IPS-20b (cell line): ENCODE measurements around the gene HEBP2.
"Not testable (repeated sequence)": the region's sequence is repeated elsewhere in the genome, so short reads cannot be mapped to it uniquely, and the experiment has no call there.

ENCODE experiments used
- H3K27ac ChIP-seq: one replicate; pipeline ENCODE4 v1.5.1; 2013; ENCODE audit warnings: low read length
- H3K27me3 ChIP-seq: 2 replicates; pipeline ENCODE4 v1.6.1; 2013; ENCODE audit warnings: mild to moderate bottlenecking, low read length, inconsistent platforms; ENCODE audit not compliant: insufficient read depth
- H3K36me3 ChIP-seq: 2 replicates; pipeline ENCODE4 v1.6.1; 2013; ENCODE audit warnings: low read depth, mild to moderate bottlenecking, inconsistent platforms, low read length, moderate library complexity; ENCODE audit not compliant: insufficient read depth
- H3K4me1 ChIP-seq: 2 replicates; pipeline ENCODE4 v1.6.1; 2013; ENCODE audit warnings: mild to moderate bottlenecking, control low read depth, inconsistent platforms, low read length, moderate library complexity; ENCODE audit not compliant: insufficient read depth
- H3K4me3 ChIP-seq: 2 replicates; pipeline ENCODE4 v1.5.1; 2013; ENCODE audit warnings: mild to moderate bottlenecking, low read length, inconsistent platforms
- H3K9ac ChIP-seq: 2 replicates; pipeline ENCODE4 v1.6.1; 2013; ENCODE audit warnings: low read depth, mild to moderate bottlenecking, inconsistent platforms, low read length, moderate library complexity
- H3K9me3 ChIP-seq: 2 replicates; pipeline ENCODE4 v1.6.1; 2013; ENCODE audit warnings: mild to moderate bottlenecking, low read depth, low read length, inconsistent platforms; ENCODE audit not compliant: insufficient read depth

HEBP2 gene

GRCh38 chr6:138417493-138418117, 13.6 kb downstream of the HEBP2 start:
- Histone ChIP-seq H3K27ac (no peak overlapping the region), H3K9ac (no peak overlapping the region), H3K36me3 (peaks cover 28% of the 10 kb centered on the region), H3K9me3 (no peaks in the 10 kb centered on the region), H3K4me1 (no peaks in the 10 kb centered on the region), H3K4me3 (no peak overlapping the region), H3K27me3 (no peaks in the 10 kb centered on the region)

DNA sequence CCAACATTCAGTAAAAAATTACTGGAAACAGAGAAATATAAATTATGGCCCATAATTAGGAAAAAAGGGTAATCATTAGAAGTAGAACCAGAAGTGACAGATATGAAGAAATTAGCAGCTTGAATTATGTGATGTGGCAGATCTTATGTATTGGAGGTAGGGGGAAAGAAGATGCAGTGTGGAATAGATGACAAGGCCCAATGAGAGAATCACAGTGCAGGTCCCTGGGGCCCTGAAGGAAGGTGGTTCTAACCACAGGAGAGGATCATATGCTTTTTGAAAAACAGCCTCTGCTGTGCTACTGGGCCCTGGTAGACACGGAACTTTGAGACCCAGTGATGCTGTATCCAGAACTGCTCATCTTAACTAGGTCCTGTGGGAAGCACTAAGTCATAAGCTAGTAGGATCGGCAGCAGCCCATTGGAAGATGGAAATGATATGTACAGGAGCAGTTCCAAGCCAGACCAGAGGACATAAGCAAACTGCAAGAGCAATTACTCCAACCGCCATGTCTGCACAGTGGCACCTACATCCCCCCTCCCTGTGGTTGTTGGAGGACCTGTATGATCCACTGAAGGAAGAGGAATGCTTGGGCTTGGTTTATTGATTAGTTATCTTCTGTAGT, 14.2 kb downstream of the HEBP2 start:
- Histone ChIP-seq H3K36me3 (peaks cover 24% of the 10 kb centered on the region), H3K4me3 (no peak overlapping the region), H3K27ac (no peak overlapping the region), H3K4me1 (no peaks in the 10 kb centered on the region), H3K27me3 (no peaks in the 10 kb centered on the region), H3K9me3 (no peaks in the 10 kb centered on the region), H3K9ac (no peak overlapping the region)

DNA sequence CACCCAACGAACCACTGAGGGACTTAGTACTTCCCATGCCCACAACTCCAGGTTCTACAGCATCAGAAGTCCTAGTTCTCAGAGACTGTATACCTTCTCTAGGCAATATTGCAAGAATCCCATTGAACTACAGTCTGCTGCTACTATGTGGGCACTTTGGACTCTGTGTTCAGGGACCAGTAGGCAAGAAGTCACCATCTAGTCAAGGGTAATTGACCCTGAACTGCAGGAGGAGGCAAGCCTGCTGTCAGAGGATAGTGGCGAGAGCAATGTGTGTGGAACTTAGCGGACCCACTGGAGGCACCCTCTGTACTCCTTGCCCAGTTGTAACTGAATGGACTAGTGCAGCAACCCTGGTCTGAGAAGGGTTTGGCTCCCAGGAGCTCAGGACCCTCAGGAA, 15.7 kb downstream of the HEBP2 start:
- H3K27ac ChIP-seq = no peak overlapping the region
- no peak overlapping the region for H3K4me3 ChIP-seq
- H3K9me3 ChIP-seq = no peaks in the 10 kb centered on the region
- no peak overlapping the region for H3K9ac ChIP-seq
- H3K36me3 ChIP-seq = peaks cover 22% of the 10 kb centered on the region
- no peaks in the 10 kb centered on the region for H3K4me1 ChIP-seq
- H3K27me3 ChIP-seq = no peaks in the 10 kb centered on the region

DNA sequence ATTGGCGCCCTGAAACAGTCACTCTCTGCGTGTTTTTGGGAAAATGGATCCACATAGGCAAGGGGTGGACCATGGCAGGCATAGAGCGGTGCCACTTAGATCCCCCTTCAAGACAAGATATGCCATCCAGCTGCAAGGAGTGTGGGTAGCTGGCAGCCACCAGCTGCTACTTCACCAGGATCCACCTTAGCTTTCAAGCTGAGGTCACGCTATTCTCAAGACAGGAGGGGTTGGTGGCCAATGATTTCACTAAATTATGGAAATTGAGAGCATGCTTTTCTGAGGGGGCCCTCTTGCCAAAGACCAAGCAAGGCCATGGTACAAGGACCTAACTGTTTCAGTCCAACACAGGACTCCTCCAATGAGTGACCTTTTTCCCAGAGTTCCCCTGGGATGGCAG, 16.3 kb downstream of the HEBP2 start:
- H3K4me3 ChIP-seq = no peak overlapping the region
- no peak overlapping the region for H3K27ac ChIP-seq
- H3K9me3 ChIP-seq = no peaks in the 10 kb centered on the region
- H3K4me1 ChIP-seq = no peaks in the 10 kb centered on the region
- no peak overlapping the region for H3K9ac ChIP-seq
- H3K36me3 ChIP-seq = peaks cover 22% of the 10 kb centered on the region
- no peaks in the 10 kb centered on the region for H3K27me3 ChIP-seq

DNA sequence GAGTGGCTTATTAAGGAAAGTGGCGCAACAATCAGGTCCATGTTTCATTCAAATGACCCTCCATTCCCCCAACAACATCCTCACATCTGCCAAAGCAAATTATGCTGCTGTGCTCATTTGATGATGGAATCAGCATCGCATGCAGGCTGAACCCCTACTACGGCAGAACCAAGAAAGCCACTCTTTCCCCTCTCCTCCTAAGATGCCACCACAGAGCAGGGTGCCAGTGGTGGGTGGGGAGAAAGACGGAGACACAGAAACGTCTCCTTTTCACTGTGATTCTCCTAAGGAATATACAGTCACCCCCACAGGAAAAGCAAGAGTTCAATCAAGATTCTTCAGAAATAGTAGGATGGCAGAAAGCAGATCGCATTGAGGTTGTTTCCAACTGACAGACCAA, 17.1 kb downstream of the HEBP2 start:
- Histone ChIP-seq H3K4me3 (no peak overlapping the region), H3K27me3 (no peaks in the 10 kb centered on the region), H3K36me3 (peaks cover 22% of the 10 kb centered on the region)

GRCh38 chr6:138421608-138422007, 17.6 kb downstream of the HEBP2 start:
- no peak overlapping the region for H3K4me3 ChIP-seq
- no peak overlapping the region for H3K27ac ChIP-seq
- no peaks in the 10 kb centered on the region for H3K4me1 ChIP-seq
- H3K9ac ChIP-seq = no peak overlapping the region
- no peaks in the 10 kb centered on the region for H3K9me3 ChIP-seq
- no peaks in the 10 kb centered on the region for H3K27me3 ChIP-seq
- peaks cover 22% of the 10 kb centered on the region for H3K36me3 ChIP-seq

More for the DNA sequence above, 17.1 kb downstream of the HEBP2 start:
- H3K27ac ChIP-seq = no peak overlapping the region
- H3K4me1 ChIP-seq = no peaks in the 10 kb centered on the region
- no peaks in the 10 kb centered on the region for H3K9me3 ChIP-seq
- no peak overlapping the region for H3K9ac ChIP-seq

- H3K27ac ChIP-seq = no peak overlapping the region
- H3K36me3 ChIP-seq = peaks cover 27% of the 10 kb centered on the region
- no peaks in the 10 kb centered on the region for H3K4me1 ChIP-seq
- H3K4me3 ChIP-seq = no peak overlapping the region
- H3K27me3 ChIP-seq = no peaks in the 10 kb centered on the region
- H3K9ac ChIP-seq = no peak overlapping the region
- no peaks in the 10 kb centered on the region for H3K9me3 ChIP-seq
These were observed 18.8 kb downstream of the HEBP2 start for GRCh38 chr6:138422861-138423260.

- Histone ChIP-seq H3K27ac (no peak overlapping the region), H3K27me3 (no peaks in the 10 kb centered on the region), H3K4me1 (no peaks in the 10 kb centered on the region), H3K4me3 (no peak overlapping the region), H3K9me3 (no peaks in the 10 kb centered on the region), H3K36me3 (peaks cover 33% of the 10 kb centered on the region), H3K9ac (no peak overlapping the region)
These were observed 20.2 kb downstream of the HEBP2 start for GRCh38 chr6:138424004-138424904.

DNA sequence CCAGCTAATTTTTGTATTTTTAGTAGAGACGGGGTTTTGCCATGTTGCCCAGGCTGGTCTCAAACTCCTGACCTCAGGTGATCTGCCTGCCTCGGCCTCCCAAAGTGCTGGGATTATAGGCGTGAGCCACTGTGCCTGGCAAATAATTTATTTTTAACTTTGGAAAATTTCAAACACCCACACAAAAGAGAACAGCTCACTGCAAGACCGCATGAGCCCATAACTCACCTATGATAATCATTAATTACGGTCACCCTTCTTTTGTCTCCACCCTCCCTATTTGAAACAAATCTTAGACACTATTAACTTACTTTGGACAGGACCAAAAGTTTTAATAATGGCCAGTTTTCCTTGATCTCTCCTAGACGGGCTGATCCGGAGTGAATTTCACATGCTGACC, 21.2 kb downstream of the HEBP2 start:
- peaks cover 33% of the 10 kb centered on the region for H3K36me3 ChIP-seq
- H3K9me3 ChIP-seq, H3K4me3 ChIP-seq, H3K27me3 ChIP-seq, H3K9ac ChIP-seq, H3K27ac ChIP-seq, H3K4me1 ChIP-seq: not testable (repeated sequence)

GRCh38 chr6:138426500-138427123, 22.6 kb downstream of the HEBP2 start:
- peaks cover 26% of the 10 kb centered on the region for H3K36me3 ChIP-seq
- H3K4me1 ChIP-seq = no peaks in the 10 kb centered on the region
- H3K27me3 ChIP-seq = no peaks in the 10 kb centered on the region
- H3K9ac ChIP-seq = no peak overlapping the region
- no peak overlapping the region for H3K27ac ChIP-seq
- H3K9me3 ChIP-seq = no peaks in the 10 kb centered on the region
- H3K4me3 ChIP-seq = no peak overlapping the region

DNA sequence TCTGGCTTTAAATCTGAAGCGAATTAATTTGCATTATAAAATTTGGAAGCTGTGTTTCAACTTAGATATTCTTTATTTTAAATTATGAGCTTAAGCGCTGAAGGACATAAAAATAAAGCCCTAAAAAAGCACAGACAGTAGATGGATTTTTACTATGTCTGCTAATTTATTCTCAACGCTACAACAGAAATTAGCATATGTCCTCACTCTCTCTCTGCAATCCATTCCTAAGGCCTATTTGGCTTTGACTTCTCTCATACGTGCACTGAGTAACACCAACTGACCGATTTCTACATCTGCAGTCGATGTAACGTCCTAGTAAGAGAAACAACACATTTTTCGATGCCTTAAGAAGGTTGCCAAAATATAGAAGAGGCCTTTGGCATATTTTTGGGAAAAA, 23.7 kb downstream of the HEBP2 start:
- Histone ChIP-seq H3K27me3 (no peaks in the 10 kb centered on the region), H3K36me3 (peaks cover 26% of the 10 kb centered on the region), H3K4me3 (no peak overlapping the region), H3K27ac (no peak overlapping the region), H3K4me1 (no peaks in the 10 kb centered on the region), H3K9ac (no peak overlapping the region), H3K9me3 (no peaks in the 10 kb centered on the region)
